ENCODE data around the gene MYF6. TPM values are rescaled to one million over a fixed set of nuclear protein-coding genes. Genes with fewer than 3 reads are reported as not detected.
"Not testable (repeated sequence)": the region's sequence is repeated elsewhere in the genome, so short reads cannot be mapped to it uniquely, and the experiment has no call there.

Gene MYF6
- total RNA-seq, 1 donor from 2014 or later, result not detected

DNA sequence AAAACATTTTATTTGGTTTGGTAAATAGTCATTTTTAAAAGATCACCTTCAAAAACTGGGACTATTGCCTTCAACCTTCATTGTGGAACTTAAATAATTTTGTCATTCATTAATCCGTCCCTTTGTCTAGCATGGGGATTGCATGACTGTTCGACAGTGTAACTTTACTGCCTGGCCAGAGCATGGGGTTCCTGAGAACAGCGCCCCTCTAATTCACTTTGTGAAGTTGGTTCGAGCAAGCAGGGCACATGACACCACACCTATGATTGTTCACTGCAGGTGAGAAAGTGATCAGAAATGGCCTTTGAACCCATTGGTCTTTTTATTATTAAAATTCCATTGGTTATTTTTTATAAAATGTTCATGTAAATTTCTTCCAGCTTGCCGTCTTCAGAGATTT lies 37.2 kb upstream of the MYF6 start:
- no peaks in the 10 kb centered on the region for H3K9me3 ChIP-seq (ENCODE audit: insufficient read depth, low read depth, low read length)
- no peaks in the 10 kb centered on the region for H4K20me1 ChIP-seq (ENCODE audit: insufficient read depth, low read length)
- Mint-ChIP-seq H3K27me3 (ENCODE audit: low read depth, unreplicated experiment) (no peaks in the 10 kb centered on the region), H3K4me3 (ENCODE audit: unreplicated experiment) (no peak overlapping the region), H3K27ac (ENCODE audit: unreplicated experiment) (no peak overlapping the region), H3K4me1 (ENCODE audit: low read depth, unreplicated experiment) (peaks cover 5% of the 10 kb centered on the region), H3K36me3 (ENCODE audit: low read depth, unreplicated experiment) (no peaks in the 10 kb centered on the region), H3K9me3 (ENCODE audit: unreplicated experiment) (no peaks in the 10 kb centered on the region)
- H3K36me3 ChIP-seq (ENCODE audit: insufficient read depth, low read length), result no peaks in the 10 kb centered on the region
- no peak overlapping the region for H3K4me3 ChIP-seq (ENCODE audit: insufficient read depth, low read depth, low read length)
- TF ChIP-seq, protein P1, sequence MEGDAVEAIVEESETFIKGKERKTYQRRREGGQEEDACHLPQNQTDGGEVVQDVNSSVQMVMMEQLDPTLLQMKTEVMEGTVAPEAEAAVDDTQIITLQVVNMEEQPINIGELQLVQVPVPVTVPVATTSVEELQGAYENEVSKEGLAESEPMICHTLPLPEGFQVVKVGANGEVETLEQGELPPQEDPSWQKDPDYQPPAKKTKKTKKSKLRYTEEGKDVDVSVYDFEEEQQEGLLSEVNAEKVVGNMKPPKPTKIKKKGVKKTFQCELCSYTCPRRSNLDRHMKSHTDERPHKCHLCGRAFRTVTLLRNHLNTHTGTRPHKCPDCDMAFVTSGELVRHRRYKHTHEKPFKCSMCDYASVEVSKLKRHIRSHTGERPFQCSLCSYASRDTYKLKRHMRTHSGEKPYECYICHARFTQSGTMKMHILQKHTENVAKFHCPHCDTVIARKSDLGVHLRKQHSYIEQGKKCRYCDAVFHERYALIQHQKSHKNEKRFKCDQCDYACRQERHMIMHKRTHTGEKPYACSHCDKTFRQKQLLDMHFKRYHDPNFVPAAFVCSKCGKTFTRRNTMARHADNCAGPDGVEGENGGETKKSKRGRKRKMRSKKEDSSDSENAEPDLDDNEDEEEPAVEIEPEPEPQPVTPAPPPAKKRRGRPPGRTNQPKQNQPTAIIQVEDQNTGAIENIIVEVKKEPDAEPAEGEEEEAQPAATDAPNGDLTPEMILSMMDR (IDR thresholded peaks at IDR 0.05; ENCODE audit: insufficient read depth, low read depth, low read length), result no peak
- no peak for TF ChIP-seq EZH2 (IDR thresholded peaks at IDR 0.05; ENCODE audit: insufficient read depth, low read length)
- no peak overlapping the region for H3K27ac ChIP-seq (ENCODE audit: low read depth, low read length)
- H3K4me1 ChIP-seq (ENCODE audit: insufficient read depth, low read length), result no peaks in the 10 kb centered on the region
- no peak for FAIRE-seq
- no peak for DNase-seq (ENCODE audit: low read depth)
- H3K79me2 ChIP-seq (ENCODE audit: insufficient read depth, low read length), result no peaks in the 10 kb centered on the region
- H3K9ac ChIP-seq (ENCODE audit: low read length), result no peak overlapping the region
- no peaks in the 10 kb centered on the region for H3K27me3 ChIP-seq (ENCODE audit: insufficient read depth, low read length)
- no peak overlapping the region for H3K4me2 ChIP-seq (ENCODE audit: low read length)
- no peak overlapping the region for H2AFZ ChIP-seq (ENCODE audit: low read depth, low read length)

DNA sequence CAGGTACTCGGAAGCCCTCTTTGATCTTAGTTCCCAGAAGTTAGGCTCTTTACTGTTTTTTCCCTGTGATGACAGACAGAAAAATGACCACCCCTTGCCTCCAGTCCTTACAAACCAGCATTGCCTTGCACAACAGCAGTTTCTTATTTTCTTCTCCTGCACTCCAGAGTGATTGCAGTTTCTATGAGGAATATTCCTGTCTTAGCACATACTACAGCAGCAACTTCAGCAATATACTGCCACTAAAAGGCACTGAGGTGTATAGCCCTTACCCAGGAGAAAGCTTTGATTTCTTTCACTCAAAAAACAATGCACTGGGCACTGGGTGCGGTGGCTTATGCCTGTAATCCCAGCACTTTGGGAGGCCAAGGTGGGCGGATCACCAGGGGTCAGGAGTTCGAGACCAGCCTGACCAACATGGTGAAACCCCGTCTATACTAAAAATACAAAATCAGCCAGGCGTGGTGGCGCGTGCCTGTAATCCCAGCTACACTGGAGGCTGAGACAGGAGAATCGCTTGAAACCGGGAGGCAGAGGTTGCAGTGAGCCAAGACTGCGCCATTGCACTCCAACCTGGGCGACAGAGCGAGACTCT lies 31.3 kb upstream of the MYF6 start:
- not testable (repeated sequence) for H3K36me3 Mint-ChIP-seq (ENCODE audit: low read depth, unreplicated experiment); H3K4me3 Mint-ChIP-seq (ENCODE audit: unreplicated experiment); H3K36me3 ChIP-seq (ENCODE audit: insufficient read depth, low read length); H3K4me1 ChIP-seq (ENCODE audit: insufficient read depth, low read length); H3K27ac Mint-ChIP-seq (ENCODE audit: unreplicated experiment); H3K27ac ChIP-seq (ENCODE audit: low read depth, low read length); H3K4me1 Mint-ChIP-seq (ENCODE audit: low read depth, unreplicated experiment); H3K9me3 ChIP-seq (ENCODE audit: insufficient read depth, low read depth, low read length); H3K4me3 ChIP-seq (ENCODE audit: insufficient read depth, low read depth, low read length); H3K4me2 ChIP-seq (ENCODE audit: low read length); H4K20me1 ChIP-seq (ENCODE audit: insufficient read depth, low read length); H3K9me3 Mint-ChIP-seq (ENCODE audit: unreplicated experiment); FAIRE-seq; H3K9ac ChIP-seq (ENCODE audit: low read length); H3K27me3 ChIP-seq (ENCODE audit: insufficient read depth, low read length); H3K27me3 Mint-ChIP-seq (ENCODE audit: low read depth, unreplicated experiment); DNase-seq (ENCODE audit: low read depth); H2AFZ ChIP-seq (ENCODE audit: low read depth, low read length); H3K79me2 ChIP-seq (ENCODE audit: insufficient read depth, low read length)

DNA sequence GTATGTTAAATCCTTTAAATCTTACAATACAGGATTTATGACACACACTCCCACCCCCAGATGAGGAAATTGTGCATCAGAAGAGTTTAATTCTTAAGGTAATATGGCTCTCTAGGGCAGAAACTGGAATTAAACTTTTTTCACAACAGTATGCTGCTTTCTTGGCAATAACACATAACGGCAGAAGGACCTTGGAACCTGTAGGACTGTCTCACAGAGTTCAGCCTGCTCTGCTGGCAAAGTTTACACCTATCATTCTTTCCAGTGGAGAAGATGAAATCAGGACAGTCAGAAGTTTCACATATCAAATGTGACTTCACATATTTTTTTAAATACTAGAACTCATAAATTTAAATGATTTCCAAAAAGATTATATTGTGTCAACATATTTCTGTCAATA lies 30.6 kb upstream of the MYF6 start:
- Histone ChIP-seq H2AFZ (ENCODE audit: low read depth, low read length) (no peak overlapping the region), H3K27ac (ENCODE audit: low read depth, low read length) (no peak overlapping the region), H3K4me1 (ENCODE audit: insufficient read depth, low read length) (no peaks in the 10 kb centered on the region), H3K36me3 (ENCODE audit: insufficient read depth, low read length) (no peaks in the 10 kb centered on the region), H3K4me2 (ENCODE audit: low read length) (no peak overlapping the region), H3K27me3 (ENCODE audit: insufficient read depth, low read length) (no peaks in the 10 kb centered on the region), H3K9me3 (ENCODE audit: insufficient read depth, low read depth, low read length) (no peaks in the 10 kb centered on the region), H3K79me2 (ENCODE audit: insufficient read depth, low read length) (no peaks in the 10 kb centered on the region), H3K4me3 (ENCODE audit: insufficient read depth, low read depth, low read length) (no peak overlapping the region), H3K9ac (ENCODE audit: low read length) (no peak overlapping the region), H4K20me1 (ENCODE audit: insufficient read depth, low read length) (no peaks in the 10 kb centered on the region)
- Mint-ChIP-seq H3K4me1 (ENCODE audit: low read depth, unreplicated experiment) (peaks cover under 1% of the 10 kb centered on the region), H3K4me3 (ENCODE audit: unreplicated experiment) (no peak overlapping the region), H3K36me3 (ENCODE audit: low read depth, unreplicated experiment) (no peaks in the 10 kb centered on the region), H3K27ac (ENCODE audit: unreplicated experiment) (no peak overlapping the region), H3K9me3 (ENCODE audit: unreplicated experiment) (no peaks in the 10 kb centered on the region), H3K27me3 (ENCODE audit: low read depth, unreplicated experiment) (no peaks in the 10 kb centered on the region)
- TF ChIP-seq, protein P1 (IDR thresholded peaks at IDR 0.05; ENCODE audit: insufficient read depth, low read depth, low read length), result no peak
- no peak for TF ChIP-seq EZH2 (IDR thresholded peaks at IDR 0.05; ENCODE audit: insufficient read depth, low read length)
- no peak for FAIRE-seq
- DNase-seq (ENCODE audit: low read depth), result no peak

Measured in astrocyte (in vitro differentiated cells and primary cell).